Kidney (tissue), 14 donors: ENCODE results near the gene CCDC187. TPM values are rescaled to one million over a fixed set of nuclear protein-coding genes. Genes with fewer than 3 reads are reported as not detected.

Experiments
- DNase-seq, 5 donors: peaks; one replicate each; pipeline ENCODE4 v3.0.0-alpha.2; 2013 to 2020
- FAIRE-seq: peaks from 2 replicates; lab custom pipeline; 2012; peaks lifted over from hg19 to GRCh38; lab: Jason Lieb, UNC
- H3K27ac ChIP-seq, 2 donors: one replicate each; pipeline ENCODE4 v1.7.0; 2013; ENCODE audit warnings: low read depth in 2 of 2, low read length in 2 of 2, inconsistent platforms in 1 of 2
- H3K27me3 ChIP-seq: one replicate; pipeline ENCODE4 v1.7.1; 2013; ENCODE audit warnings: low read length, inconsistent platforms; ENCODE audit not compliant: control insufficient read depth, insufficient read depth
- H3K36me3 ChIP-seq, 3 donors: one replicate each; pipeline versions ENCODE4 v1.7.0 to v1.7.1; 2013; ENCODE audit warnings: low read length in 3 of 3, control low read depth in 1 of 3, inconsistent platforms in 1 of 3; ENCODE audit not compliant: insufficient read depth in 3 of 3, control insufficient read depth in 2 of 3
- H3K4me1 ChIP-seq, 3 donors: one replicate each; pipeline versions ENCODE4 v1.7.0 to v1.7.1; 2013; ENCODE audit warnings: low read length in 3 of 3, inconsistent platforms in 1 of 3, low read depth in 1 of 3; ENCODE audit not compliant: control insufficient read depth in 2 of 3, insufficient read depth in 2 of 3
- H3K4me3 ChIP-seq, 3 donors: one replicate each; pipeline versions ENCODE4 v1.7.0 to v1.8.1; 2013; ENCODE audit warnings: low read length in 3 of 3, control low read depth in 1 of 3, inconsistent platforms in 1 of 3
- H3K9ac ChIP-seq, 3 donors: one replicate each; pipeline versions ENCODE4 v1.7.0 to v1.7.1; 2013; ENCODE audit warnings: low read length in 3 of 3, control low read depth in 1 of 3, inconsistent platforms in 1 of 3
- H3K9me3 ChIP-seq, 3 donors: one replicate each; pipeline versions ENCODE4 v1.7.0 to v1.7.1; 2013; ENCODE audit warnings: low read length in 3 of 3, control low read depth in 1 of 3, inconsistent platforms in 1 of 3; ENCODE audit not compliant: control insufficient read depth in 2 of 3, insufficient read depth in 1 of 3
- intact Hi-C: fragments of 100-400 bp; cut with DNase I; formaldehyde crosslinking; loops from one replicate; pipeline ENCODE4 v1.11.1; 2022
- polyA plus RNA-seq: library from polyadenylated mRNA; stranded (reverse); fragments of 350-450 nt; fragmentation: Illumina TruSeq; extraction: RNeasy Lipid Tissue Mini Kit (QIAGEN cat#74804); gene quantifications from one replicate; pipeline ENCODE4 v1.2.3, GENCODE V29; 2014; ENCODE audit warnings: low read depth, low replicate concordance; ENCODE audit not compliant: insufficient read depth
- total RNA-seq: library from RNA; stranded (reverse); fragmentation: NEBNext Ultra II Directional; extraction: Animal tissue kit (Norgen Biotek cat#: 25700); gene quantifications from one replicate; pipeline ENCODE4 v1.2.1, GENCODE V29; 2021
- TF ChIP-seq, protein P1 (sequence below): IDR thresholded peaks from 3 replicates; pipeline ENCODE4 v1.5.1; 2012; ENCODE audit warnings: mild to moderate bottlenecking, moderate library complexity, borderline replicate concordance; ENCODE audit not compliant: insufficient read depth; ENCODE audit errors: extremely low read depth
- donor health status: control.
- donor health status: control.
- donor health status: control.
- donor health status: control.
- donor health status: control.
- donor health status: DM: yes; HTN: yes; CAD: no.
- donor health status: Normal renal cell carcinoma (clear cell type).

The CCDC187 gene
- total and polyA plus RNA-seq, 2 donors from 2014 or later = 0.84 to 2.3 TPM

DNA sequence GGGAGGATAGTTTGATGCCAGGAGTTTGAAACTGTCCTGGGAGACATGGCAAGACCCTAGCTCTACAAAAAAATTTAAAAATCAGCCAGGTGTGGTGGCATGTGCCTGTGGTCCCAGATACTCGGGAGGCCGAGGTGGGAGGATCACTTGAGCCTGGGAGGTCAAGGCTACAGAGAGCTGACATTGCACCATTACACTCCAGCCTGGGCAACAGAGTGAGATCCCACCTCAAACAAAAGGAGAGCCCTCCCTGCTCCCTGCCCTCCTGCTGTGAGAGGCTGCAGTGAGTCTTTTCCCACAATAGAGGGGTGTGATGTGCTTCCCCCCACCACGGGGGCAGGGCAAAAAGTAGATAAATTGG lies 10.1 kb upstream of the CCDC187 start:
- H3K9ac ChIP-seq = no peak overlapping the region
- H3K36me3 ChIP-seq = no peaks in the 10 kb centered on the region
- no peak overlapping the region for H3K27ac ChIP-seq
- no peak for FAIRE-seq
- H3K9me3 ChIP-seq = peaks cover 1 to 7% (median 2%) of the 10 kb centered on the region in 3 donors
- H3K27me3 ChIP-seq = no peaks in the 10 kb centered on the region
- intact Hi-C loops = no loop called here
- DNase-seq = no peak
- no peak overlapping the region for H3K4me3 ChIP-seq
- peaks cover 0 to 6% (median 5%) of the 10 kb centered on the region in 3 donors for H3K4me1 ChIP-seq
- TF ChIP-seq, protein P1, sequence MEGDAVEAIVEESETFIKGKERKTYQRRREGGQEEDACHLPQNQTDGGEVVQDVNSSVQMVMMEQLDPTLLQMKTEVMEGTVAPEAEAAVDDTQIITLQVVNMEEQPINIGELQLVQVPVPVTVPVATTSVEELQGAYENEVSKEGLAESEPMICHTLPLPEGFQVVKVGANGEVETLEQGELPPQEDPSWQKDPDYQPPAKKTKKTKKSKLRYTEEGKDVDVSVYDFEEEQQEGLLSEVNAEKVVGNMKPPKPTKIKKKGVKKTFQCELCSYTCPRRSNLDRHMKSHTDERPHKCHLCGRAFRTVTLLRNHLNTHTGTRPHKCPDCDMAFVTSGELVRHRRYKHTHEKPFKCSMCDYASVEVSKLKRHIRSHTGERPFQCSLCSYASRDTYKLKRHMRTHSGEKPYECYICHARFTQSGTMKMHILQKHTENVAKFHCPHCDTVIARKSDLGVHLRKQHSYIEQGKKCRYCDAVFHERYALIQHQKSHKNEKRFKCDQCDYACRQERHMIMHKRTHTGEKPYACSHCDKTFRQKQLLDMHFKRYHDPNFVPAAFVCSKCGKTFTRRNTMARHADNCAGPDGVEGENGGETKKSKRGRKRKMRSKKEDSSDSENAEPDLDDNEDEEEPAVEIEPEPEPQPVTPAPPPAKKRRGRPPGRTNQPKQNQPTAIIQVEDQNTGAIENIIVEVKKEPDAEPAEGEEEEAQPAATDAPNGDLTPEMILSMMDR = no peak

GRCh38 chr9:136313111-136314055 lies 9.5 kb upstream of the CCDC187 start:
- Histone ChIP-seq H3K27me3 (no peaks in the 10 kb centered on the region), H3K36me3 (no peaks in the 10 kb centered on the region), H3K27ac (no peak overlapping the region), H3K4me3 (no peak overlapping the region), H3K4me1 (peaks cover 0 to 11% (median 9%) of the 10 kb centered on the region in 3 donors), H3K9ac (no peak overlapping the region), H3K9me3 (peaks cover 1 to 7% (median 2%) of the 10 kb centered on the region in 3 donors)
- intact Hi-C loops = no loop called here
- TF ChIP-seq, protein P1 = no peak
- FAIRE-seq (no peak), DNase-seq (peak in 1 of 5 donors; percentile 66)

DNA sequence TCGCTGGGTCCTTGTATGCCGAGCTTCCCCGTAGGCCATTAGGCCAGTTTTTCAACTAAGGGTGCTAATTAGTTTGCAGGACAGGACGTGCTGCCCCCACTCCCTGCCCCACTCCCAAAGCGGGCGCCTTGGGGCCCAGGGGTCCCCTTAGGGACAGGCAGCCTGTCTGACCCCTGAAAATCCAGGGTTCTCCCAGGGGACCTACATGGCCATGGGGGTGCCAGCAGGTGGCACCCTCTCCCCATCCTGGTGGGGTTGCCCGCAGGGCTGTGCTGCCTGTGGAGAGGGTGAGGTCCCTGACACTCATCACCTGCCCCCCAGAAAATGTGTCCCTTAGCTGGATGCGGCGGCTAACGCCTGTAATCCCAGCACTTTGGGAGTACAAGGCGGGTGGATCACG lies 8.5 kb upstream of the CCDC187 start:
- FAIRE-seq (no peak), DNase-seq (peak in 3 of 5 donors; percentile 45 to 63 (median 54))
- peaks cover 0 to 11% (median 9%) of the 10 kb centered on the region in 3 donors for H3K4me1 ChIP-seq
- H3K9me3 ChIP-seq = peaks cover 2 to 7% (median 3%) of the 10 kb centered on the region in 3 donors
- H3K9ac ChIP-seq = no peak overlapping the region
- H3K27me3 ChIP-seq = no peaks in the 10 kb centered on the region
- intact Hi-C loops = no loop called here
- no peak overlapping the region for H3K4me3 ChIP-seq
- TF ChIP-seq, protein P1 = peak; percentile 44
- no peak overlapping the region for H3K27ac ChIP-seq
- H3K36me3 ChIP-seq = peaks cover 0 to 2% (median 0%) of the 10 kb centered on the region in 3 donors
